Ectodermal cell (in vitro differentiated cells): ENCODE results near the gene RUVBL1.

Experiments used
- H3K27ac ChIP-seq: 2 replicates; pipeline ENCODE4 v1.7.0; 2013; ENCODE audit warnings: mild to moderate bottlenecking, low read depth, low read length; ENCODE audit not compliant: insufficient read depth, poor library complexity, severe bottlenecking
- H3K27me3 ChIP-seq: 2 replicates; pipeline ENCODE4 v1.7.0; 2013; ENCODE audit warnings: mild to moderate bottlenecking, low read length; ENCODE audit not compliant: insufficient read depth, control insufficient read depth, poor library complexity, severe bottlenecking
- H3K36me3 ChIP-seq: one replicate; pipeline ENCODE4 v1.7.0; 2013; ENCODE audit warnings: low read length; ENCODE audit not compliant: control insufficient read depth, insufficient read depth
- H3K4me1 ChIP-seq: one replicate; pipeline ENCODE4 v1.7.0; 2013; ENCODE audit warnings: low read length; ENCODE audit not compliant: control insufficient read depth, insufficient read depth
- H3K4me3 ChIP-seq: 2 replicates; pipeline ENCODE4 v1.7.0; 2013; ENCODE audit warnings: low read depth, low read length, control low read depth; ENCODE audit not compliant: insufficient read depth
- H3K9me3 ChIP-seq: 2 replicates; pipeline ENCODE4 v1.7.0; 2013; ENCODE audit warnings: mild to moderate bottlenecking, low read length, moderate library complexity; ENCODE audit not compliant: control insufficient read depth
- WGBS, 2 experiments: methylation state at CpG; one replicate each; pipeline ENCODE4 v1.1.7; 2013; ENCODE audit warnings: missing lambda C conversion rate in 2 of 2; 5-methylcytosine and 5-hydroxymethylcytosine counted together

The RUVBL1 gene

DNA sequence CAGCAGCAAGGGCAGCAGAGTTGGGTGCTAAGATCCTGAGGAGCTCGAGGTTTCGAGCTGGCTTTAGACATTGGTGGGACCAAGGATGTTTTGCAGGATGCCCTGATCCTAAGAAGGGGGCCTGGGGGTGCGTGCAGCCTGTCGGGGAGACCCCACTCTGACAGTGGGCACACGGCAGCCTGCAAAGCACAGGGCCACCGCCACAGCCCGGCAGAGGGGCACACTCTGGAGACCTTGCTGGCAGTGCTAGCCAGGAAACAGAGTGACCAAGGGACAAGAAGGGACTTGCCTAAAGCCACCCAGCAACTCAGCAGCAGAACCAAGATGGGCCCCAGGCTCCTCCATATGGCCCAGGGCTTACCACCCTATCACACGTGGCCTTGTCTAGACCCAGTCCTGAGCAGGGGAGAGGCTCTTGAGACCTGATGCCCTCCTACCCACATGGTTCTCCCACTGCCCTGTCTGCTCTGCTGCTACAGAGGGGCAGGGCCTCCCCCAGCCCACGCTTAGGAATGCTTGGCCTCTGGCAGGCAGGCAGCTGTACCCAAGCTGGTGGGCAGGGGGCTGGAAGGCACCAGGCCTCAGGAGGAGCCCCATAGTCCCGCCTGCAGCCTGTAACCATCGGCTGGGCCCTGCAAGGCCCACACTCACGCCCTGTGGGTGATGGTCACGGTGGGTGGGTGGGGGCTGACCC lies 52.6 kb downstream of the RUVBL1 start:
- no peak overlapping the region for H3K4me3 ChIP-seq
- H3K4me1 ChIP-seq = no peaks in the 10 kb centered on the region
- peaks cover 5% of the 10 kb centered on the region for H3K27me3 ChIP-seq
- H3K9me3 ChIP-seq = no peaks in the 10 kb centered on the region
- no peak overlapping the region for H3K27ac ChIP-seq
- WGBS, 2 experiments = 93 to 95% methylated on average over 13 of the region's 13 CpGs
- peaks cover 44% of the 10 kb centered on the region for H3K36me3 ChIP-seq

DNA sequence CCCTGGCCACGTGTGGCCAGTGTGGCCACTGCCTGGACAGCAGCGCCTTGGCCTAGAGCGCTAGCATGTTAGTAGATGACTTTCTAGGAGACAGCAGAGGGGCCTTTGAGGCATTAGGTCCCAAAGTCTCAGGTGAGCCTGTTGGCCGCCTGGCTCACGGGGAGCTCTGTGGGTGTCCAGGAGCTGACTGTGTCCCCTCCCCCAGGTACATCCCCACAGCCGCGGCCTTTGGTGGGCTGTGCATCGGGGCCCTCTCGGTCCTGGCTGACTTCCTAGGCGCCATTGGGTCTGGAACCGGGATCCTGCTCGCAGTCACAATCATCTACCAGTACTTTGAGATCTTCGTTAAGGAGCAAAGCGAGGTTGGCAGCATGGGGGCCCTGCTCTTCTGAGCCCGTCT lies 54.3 kb downstream of the RUVBL1 start:
- no peak overlapping the region for H3K4me3 ChIP-seq
- H3K9me3 ChIP-seq = no peaks in the 10 kb centered on the region
- H3K36me3 ChIP-seq = peaks cover 62% of the 10 kb centered on the region
- 96% methylated on average over 15 of the region's 15 CpGs for WGBS, 2 experiments
- H3K27me3 ChIP-seq = no peaks in the 10 kb centered on the region
- no peak overlapping the region for H3K27ac ChIP-seq
- no peaks in the 10 kb centered on the region for H3K4me1 ChIP-seq

DNA sequence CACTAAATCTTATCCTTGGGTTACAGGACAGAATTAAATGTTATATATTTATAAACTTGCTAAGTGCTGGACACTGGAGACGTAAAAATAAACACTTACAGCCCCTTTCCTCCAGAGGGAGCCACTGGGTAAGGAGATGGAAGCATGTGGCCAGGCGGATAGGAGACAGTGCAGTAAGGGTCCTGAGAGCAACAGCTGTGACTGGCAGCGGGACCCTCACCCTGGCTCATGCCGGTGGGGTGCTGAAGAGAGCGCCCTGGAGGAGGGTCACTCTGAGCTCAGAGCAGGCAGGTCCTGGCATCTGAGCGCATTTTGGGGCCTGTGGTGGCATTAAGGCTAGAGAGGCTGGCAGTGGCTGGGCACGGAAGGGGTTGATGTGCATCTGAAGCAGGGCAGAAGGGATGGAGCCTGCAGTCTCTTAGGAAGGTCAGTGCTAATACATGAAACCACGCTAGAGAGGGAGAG lies 55.4 kb downstream of the RUVBL1 start:
- 89 to 90% methylated on average over 7 to 8 of the region's 8 CpGs for WGBS, 2 experiments
- Histone ChIP-seq H3K36me3 (peaks cover 62% of the 10 kb centered on the region), H3K27ac (no peak overlapping the region)

DNA sequence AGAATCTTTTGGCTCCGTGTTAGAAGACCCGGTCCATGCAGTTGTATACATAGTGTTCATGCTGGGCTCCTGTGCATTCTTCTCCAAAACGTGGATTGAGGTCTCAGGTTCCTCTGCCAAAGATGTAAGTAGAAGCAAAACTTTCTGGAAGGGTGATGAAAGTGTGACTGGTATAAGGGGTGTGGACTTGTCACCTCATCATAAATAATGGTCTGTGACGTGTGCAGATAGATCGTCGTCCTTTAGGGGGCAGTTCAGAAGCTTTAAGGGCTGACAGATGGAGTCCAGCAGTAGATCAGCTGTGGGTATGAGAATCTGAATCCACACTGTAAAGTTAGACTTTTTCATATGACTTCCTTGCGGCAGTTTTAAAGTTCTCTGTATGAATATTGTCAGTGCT lies 56.1 kb downstream of the RUVBL1 start:
- no peaks in the 10 kb centered on the region for H3K27me3 ChIP-seq
- H3K27ac ChIP-seq = no peak overlapping the region
- 94 to 95% methylated on average over 7 of the region's 7 CpGs for WGBS, 2 experiments
- no peak overlapping the region for H3K4me3 ChIP-seq
- H3K9me3 ChIP-seq = no peaks in the 10 kb centered on the region
- no peaks in the 10 kb centered on the region for H3K4me1 ChIP-seq
- peaks cover 68% of the 10 kb centered on the region for H3K36me3 ChIP-seq

More for the DNA sequence above, 55.4 kb downstream of the RUVBL1 start:
- H3K4me1 ChIP-seq = no peaks in the 10 kb centered on the region
- H3K4me3 ChIP-seq = no peak overlapping the region
- H3K9me3 ChIP-seq = no peaks in the 10 kb centered on the region
- H3K27me3 ChIP-seq = no peaks in the 10 kb centered on the region

DNA sequence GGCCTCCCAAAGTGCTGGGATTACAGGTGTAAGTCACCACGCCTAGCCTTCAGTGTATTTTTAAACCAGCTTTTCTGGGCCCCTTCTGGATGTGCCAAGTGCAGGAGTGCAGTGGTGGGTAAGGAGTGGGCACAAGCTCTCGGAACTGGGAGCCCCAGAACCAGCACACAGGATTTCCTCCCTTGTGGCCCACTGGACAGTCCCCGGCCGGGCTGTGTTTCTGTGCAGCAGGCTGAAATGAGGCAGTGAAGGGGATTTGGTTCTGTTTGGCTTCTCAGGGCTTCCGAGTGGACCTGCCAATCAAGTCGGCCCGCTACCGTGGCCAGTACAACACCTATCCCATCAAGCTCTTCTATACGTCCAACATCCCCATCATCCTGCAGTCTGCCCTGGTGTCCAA lies 56.9 kb downstream of the RUVBL1 start:
- no peaks in the 10 kb centered on the region for H3K27me3 ChIP-seq
- no peak overlapping the region for H3K4me3 ChIP-seq
- H3K9me3 ChIP-seq = no peaks in the 10 kb centered on the region
- H3K36me3 ChIP-seq = peaks cover 76% of the 10 kb centered on the region
- 94 to 96% methylated on average over 9 of the region's 9 CpGs for WGBS, 2 experiments
- H3K27ac ChIP-seq = no peak overlapping the region
- no peaks in the 10 kb centered on the region for H3K4me1 ChIP-seq

DNA sequence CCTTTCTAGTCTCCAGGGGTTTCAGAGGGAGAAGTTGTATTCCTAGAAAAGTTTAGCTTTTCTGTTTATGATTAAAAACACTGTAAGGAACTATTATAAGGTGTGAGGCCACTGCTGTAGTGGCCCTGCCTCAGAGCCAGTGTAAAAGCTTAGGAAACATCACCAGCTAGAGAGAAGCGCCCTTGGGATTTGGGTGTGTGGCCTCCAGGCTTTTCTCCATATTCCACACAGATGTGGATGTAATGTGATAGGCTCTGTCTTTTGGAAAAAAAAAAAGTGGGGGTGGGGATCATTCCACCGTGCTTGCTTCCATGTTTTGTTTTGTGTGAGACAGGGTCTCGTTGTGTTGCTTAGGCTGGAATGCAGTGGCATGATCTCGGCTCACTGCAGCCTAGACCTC lies 57.5 kb downstream of the RUVBL1 start:
- WGBS, 2 experiments = 91 to 96% methylated on average over 4 of the region's 4 CpGs

DNA sequence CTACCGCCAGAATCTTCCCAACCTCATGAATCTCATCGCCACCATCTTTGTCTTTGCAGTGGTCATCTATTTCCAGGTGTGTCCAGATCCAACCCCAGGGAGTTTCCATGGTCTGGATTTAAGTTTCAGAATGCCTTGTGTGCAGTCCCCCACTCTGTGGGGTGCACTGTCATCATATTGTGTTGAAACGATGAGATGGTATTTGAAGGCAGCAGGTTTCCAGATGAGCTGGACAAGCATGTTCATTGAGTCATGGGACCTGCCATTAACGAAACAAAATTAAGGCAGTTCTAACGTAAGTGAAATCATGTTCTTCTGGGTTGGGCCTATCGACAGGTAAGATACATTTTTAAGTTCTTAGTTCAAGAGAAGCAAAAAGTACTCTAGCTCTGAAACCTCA lies 58.6 kb downstream of the RUVBL1 start:
- Histone ChIP-seq H3K27ac (no peak overlapping the region), H3K36me3 (peaks cover 74% of the 10 kb centered on the region), H3K27me3 (no peaks in the 10 kb centered on the region), H3K4me1 (no peaks in the 10 kb centered on the region), H3K9me3 (no peaks in the 10 kb centered on the region), H3K4me3 (no peak overlapping the region)
- WGBS, 2 experiments = 97% methylated on average over 6 of the region's 6 CpGs

More for the DNA sequence above, 57.5 kb downstream of the RUVBL1 start:
- no peak overlapping the region for H3K4me3 ChIP-seq
- H3K36me3 ChIP-seq = peaks cover 72% of the 10 kb centered on the region
- H3K9me3 ChIP-seq = no peaks in the 10 kb centered on the region
- no peaks in the 10 kb centered on the region for H3K4me1 ChIP-seq
- no peaks in the 10 kb centered on the region for H3K27me3 ChIP-seq
- H3K27ac ChIP-seq = no peak overlapping the region

DNA sequence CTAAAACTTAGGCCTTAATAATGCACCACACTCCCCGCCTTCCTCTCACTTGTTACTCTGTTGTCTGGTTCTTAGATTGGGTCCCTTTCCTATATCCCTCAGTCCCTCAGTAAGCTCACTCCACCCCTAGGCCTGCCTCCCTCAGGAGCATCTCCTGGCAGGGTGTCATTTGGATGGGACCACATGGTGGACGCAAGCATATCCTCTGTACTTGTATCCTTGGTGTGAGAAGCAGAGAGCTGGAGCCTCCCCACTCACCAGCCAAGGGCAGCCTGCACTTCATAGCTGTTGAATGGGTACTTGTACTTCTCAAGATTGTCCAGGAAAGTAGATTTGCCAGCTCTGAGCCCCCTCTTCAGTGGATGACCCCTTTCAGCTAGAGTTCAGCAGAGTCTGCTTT lies 59.7 kb downstream of the RUVBL1 start:
- no peak overlapping the region for H3K4me3 ChIP-seq
- H3K27me3 ChIP-seq = no peaks in the 10 kb centered on the region
- 93 to 100% methylated on average over 2 of the region's 2 CpGs for WGBS, 2 experiments
- H3K9me3 ChIP-seq = no peaks in the 10 kb centered on the region
- no peak overlapping the region for H3K27ac ChIP-seq
- H3K36me3 ChIP-seq = peaks cover 74% of the 10 kb centered on the region
- H3K4me1 ChIP-seq = no peaks in the 10 kb centered on the region

DNA sequence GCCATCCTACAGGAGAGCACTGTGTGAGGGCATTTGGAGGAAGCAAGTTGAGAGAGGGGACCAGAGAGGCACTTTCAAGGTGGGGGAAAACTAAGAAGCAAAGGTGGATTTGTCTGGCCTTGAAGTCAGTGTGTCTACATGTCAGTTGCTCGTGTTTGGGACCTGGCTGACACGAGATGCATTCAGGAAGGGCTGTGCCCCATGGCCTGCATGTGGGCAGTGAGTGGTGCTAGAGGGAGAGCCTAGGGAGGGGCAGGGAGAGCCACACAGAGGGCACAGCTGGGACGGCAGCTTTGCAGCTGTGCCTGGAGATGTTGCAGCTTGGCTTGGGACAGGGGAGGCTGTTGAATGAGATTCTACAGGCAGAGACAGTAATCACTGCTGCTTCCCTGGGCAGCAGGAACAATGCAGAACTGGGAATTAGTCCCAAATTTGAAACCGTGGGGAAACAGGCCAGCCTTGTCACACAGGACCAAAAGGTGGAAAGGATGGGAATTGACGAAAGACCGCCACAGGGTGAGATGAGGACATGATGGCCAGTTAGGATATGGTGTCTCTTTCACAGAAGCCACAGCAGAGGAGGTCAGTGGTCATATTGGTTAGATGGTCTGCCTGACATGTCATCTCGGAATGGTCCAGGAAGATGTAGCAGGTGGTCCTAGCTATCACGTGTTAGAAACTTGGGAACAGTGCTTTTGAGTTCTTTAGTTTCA lies 61.4 kb downstream of the RUVBL1 start:
- Histone ChIP-seq H3K27me3 (no peaks in the 10 kb centered on the region), H3K4me3 (no peak overlapping the region), H3K9me3 (no peaks in the 10 kb centered on the region), H3K36me3 (peaks cover 64% of the 10 kb centered on the region), H3K27ac (no peak overlapping the region), H3K4me1 (no peaks in the 10 kb centered on the region)
- 81% methylated on average over 8 of the region's 8 CpGs for WGBS, 2 experiments

DNA sequence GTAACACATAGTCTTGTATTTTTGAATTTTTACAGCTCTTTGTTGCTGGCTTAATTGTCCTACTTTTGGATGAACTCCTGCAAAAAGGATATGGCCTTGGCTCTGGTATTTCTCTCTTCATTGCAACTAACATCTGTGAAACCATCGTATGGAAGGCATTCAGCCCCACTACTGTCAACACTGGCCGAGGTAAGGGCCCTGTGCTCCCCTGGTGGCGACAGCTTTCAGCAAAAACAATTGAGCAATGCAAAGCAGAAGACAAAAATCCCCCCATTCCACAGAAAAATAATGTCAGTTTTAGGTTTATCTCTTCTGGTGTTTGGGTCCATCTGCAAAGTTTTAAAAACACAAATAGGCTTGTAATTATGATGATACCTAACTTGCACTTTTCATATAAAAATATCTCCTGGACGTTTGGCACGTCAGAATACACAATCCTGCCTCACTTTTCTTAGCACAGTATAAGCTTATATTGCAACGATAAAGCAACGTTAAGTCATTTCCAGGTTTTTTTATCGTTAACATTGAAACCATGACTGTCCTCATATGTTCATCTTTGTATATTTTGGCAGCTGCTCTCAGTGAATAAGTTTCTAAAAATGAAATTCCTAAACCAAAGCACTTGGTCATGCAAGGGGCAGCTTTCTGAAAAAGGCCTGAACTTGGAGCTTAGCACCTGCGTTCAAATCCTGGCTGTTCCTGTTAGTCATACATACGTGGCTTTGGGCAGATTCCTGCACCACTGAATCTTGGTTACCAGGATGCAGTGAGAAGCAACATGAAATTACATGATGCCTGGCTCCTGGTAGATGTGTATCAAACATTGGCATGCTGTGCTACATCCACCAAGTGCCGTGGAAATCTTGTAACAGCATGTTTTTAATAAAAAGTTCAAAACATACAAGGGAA lies 62.9 kb downstream of the RUVBL1 start:
- no peak overlapping the region for H3K27ac ChIP-seq
- WGBS, 2 experiments = 93 to 94% methylated on average over 11 of the region's 11 CpGs
- H3K27me3 ChIP-seq = no peaks in the 10 kb centered on the region
- no peaks in the 10 kb centered on the region for H3K4me1 ChIP-seq
- H3K9me3 ChIP-seq = no peaks in the 10 kb centered on the region
- no peak overlapping the region for H3K4me3 ChIP-seq
- peaks cover 55% of the 10 kb centered on the region for H3K36me3 ChIP-seq
